Measurements from ENCODE around the gene SPTBN1.
A peak's percentile ranks its signal among the peaks of the same experiment; 100 is the strongest.

SPTBN1 gene

GRCh38 chr2:54664238-54664786 is 208.2 kb downstream of the SPTBN1 start:
- DNase-seq: no peak

- DNase-seq: peak; percentile 48 to 58
Observed at GRCh38 chr2:54665436-54665856, 209.3 kb downstream of the SPTBN1 start.

GRCh38 chr2:54666131-54666633 is 210.1 kb downstream of the SPTBN1 start:
- no peak for DNase-seq

- DNase-seq: no peak
Observed at GRCh38 chr2:54666634-54667265, 210.6 kb downstream of the SPTBN1 start.

- no peak for DNase-seq
Observed at GRCh38 chr2:54667266-54667639, 211.1 kb downstream of the SPTBN1 start.

GRCh38 chr2:54667726-54668650 is 211.9 kb downstream of the SPTBN1 start:
- DNase-seq: no peak

GRCh38 chr2:54668711-54669110 is 212.6 kb downstream of the SPTBN1 start:
- no peak for DNase-seq

GRCh38 chr2:54669677-54670484 is 213.8 kb downstream of the SPTBN1 start:
- DNase-seq: no peak

- DNase-seq: no peak
Observed at GRCh38 chr2:54670485-54671009, 214.4 kb downstream of the SPTBN1 start.

GRCh38 chr2:54671010-54671409 is 214.9 kb downstream of the SPTBN1 start:
- DNase-seq: no peak

GRCh38 chr2:54671875-54672589 is 215.9 kb downstream of the SPTBN1 start:
- DNase-seq: no peak

GRCh38 chr2:54672590-54673456 is 216.7 kb downstream of the SPTBN1 start:
- no peak for DNase-seq

GRCh38 chr2:54673501-54673998 is 217.4 kb downstream of the SPTBN1 start:
- DNase-seq: peak; percentile 66 to 72

- DNase-seq: no peak
Observed at GRCh38 chr2:54675281-54675680, 219.2 kb downstream of the SPTBN1 start.

GRCh38 chr2:54675738-54676137 is 219.6 kb downstream of the SPTBN1 start:
- no peak for DNase-seq

- no peak for DNase-seq
Observed at GRCh38 chr2:54676656-54677055, 220.5 kb downstream of the SPTBN1 start.

GRCh38 chr2:54677476-54678265 is 221.5 kb downstream of the SPTBN1 start:
- no peak for DNase-seq

- DNase-seq: no peak
Observed at GRCh38 chr2:54678719-54679118, 222.6 kb downstream of the SPTBN1 start.

- peak; percentile 38 to 56 for DNase-seq
Observed at GRCh38 chr2:54680397-54681041, 224.4 kb downstream of the SPTBN1 start.

Data from activated CD4-positive, alpha-beta T cell treated with anti-CD3 and anti-CD28 coated beads, Interleukin-2, amount 50 U/mL, for 48 hours (primary cell).